ENCODE data around the gene CPNE8.

Gene CPNE8

GRCh38 chr12:38898001-38898684 is 7.2 kb downstream of the CPNE8 start:
- TF ChIP-seq CTCF (IDR thresholded peaks at IDR 0.05; ENCODE audit: borderline replicate concordance, control extremely low read depth, extremely low read depth, insufficient read depth, missing control alignments), result no peak
- in situ Hi-C loops (cut with MboI; ENCODE audit: low sequenced_read_pairs, unreplicated experiment), result loop anchor here (25.0 kb wide), 1 partner anchor 111 kb away; no protein-coding TSS in a partner anchor
- no peak for DNase-seq (ENCODE audit: low spot score)

GRCh38 chr12:38895446-38895845 is 9.9 kb downstream of the CPNE8 start:
- in situ Hi-C loops (cut with MboI; ENCODE audit: low sequenced_read_pairs, unreplicated experiment), result loop anchor here (25.0 kb wide), 1 partner anchor 108 kb away; no protein-coding TSS in a partner anchor
- no peak for DNase-seq (ENCODE audit: low spot score)
- TF ChIP-seq CTCF (IDR thresholded peaks at IDR 0.05; ENCODE audit: borderline replicate concordance, control extremely low read depth, extremely low read depth, insufficient read depth, missing control alignments), result no peak

GRCh38 chr12:38892976-38893375 is 12.4 kb downstream of the CPNE8 start:
- no peak for TF ChIP-seq CTCF (IDR thresholded peaks at IDR 0.05; ENCODE audit: borderline replicate concordance, control extremely low read depth, extremely low read depth, insufficient read depth, missing control alignments)
- in situ Hi-C loops (cut with MboI; ENCODE audit: low sequenced_read_pairs, unreplicated experiment), result loop anchor here (25.0 kb wide), 1 partner anchor 106 kb away; no protein-coding TSS in a partner anchor
- no peak for DNase-seq (ENCODE audit: low spot score)

GRCh38 chr12:38892087-38892786 is 13.2 kb downstream of the CPNE8 start:
- TF ChIP-seq CTCF (IDR thresholded peaks at IDR 0.05; ENCODE audit: borderline replicate concordance, control extremely low read depth, extremely low read depth, insufficient read depth, missing control alignments), result no peak
- in situ Hi-C loops (cut with MboI; ENCODE audit: low sequenced_read_pairs, unreplicated experiment), result loop anchor here (25.0 kb wide), 1 partner anchor 105 kb away; no protein-coding TSS in a partner anchor
- no peak for DNase-seq (ENCODE audit: low spot score)

- no peak for TF ChIP-seq CTCF (IDR thresholded peaks at IDR 0.05; ENCODE audit: borderline replicate concordance, control extremely low read depth, extremely low read depth, insufficient read depth, missing control alignments)
- DNase-seq (ENCODE audit: low spot score), result no peak
- in situ Hi-C loops (cut with MboI; ENCODE audit: low sequenced_read_pairs, unreplicated experiment), result loop anchor here (25.0 kb wide), 1 partner anchor 103 kb away; no protein-coding TSS in a partner anchor
Observed at GRCh38 chr12:38890102-38890855, 15.1 kb downstream of the CPNE8 start.

- TF ChIP-seq CTCF (IDR thresholded peaks at IDR 0.05; ENCODE audit: borderline replicate concordance, control extremely low read depth, extremely low read depth, insufficient read depth, missing control alignments), result no peak
- no peak for DNase-seq (ENCODE audit: low spot score)
- in situ Hi-C loops (cut with MboI; ENCODE audit: low sequenced_read_pairs, unreplicated experiment), result loop anchor here (25.0 kb wide), 1 partner anchor 102 kb away; no protein-coding TSS in a partner anchor
Observed at GRCh38 chr12:38889297-38889815, 16.0 kb downstream of the CPNE8 start.

All from GM13976 (cell line).